AML-193 (cell line): ENCODE data around the gene STXBP5.

Experiments used
- DNase-seq, 2 experiments: peaks; one replicate each; lab custom pipeline; 2025; lab: John Stamatoyannopoulos, UW

The STXBP5 gene

DNA sequence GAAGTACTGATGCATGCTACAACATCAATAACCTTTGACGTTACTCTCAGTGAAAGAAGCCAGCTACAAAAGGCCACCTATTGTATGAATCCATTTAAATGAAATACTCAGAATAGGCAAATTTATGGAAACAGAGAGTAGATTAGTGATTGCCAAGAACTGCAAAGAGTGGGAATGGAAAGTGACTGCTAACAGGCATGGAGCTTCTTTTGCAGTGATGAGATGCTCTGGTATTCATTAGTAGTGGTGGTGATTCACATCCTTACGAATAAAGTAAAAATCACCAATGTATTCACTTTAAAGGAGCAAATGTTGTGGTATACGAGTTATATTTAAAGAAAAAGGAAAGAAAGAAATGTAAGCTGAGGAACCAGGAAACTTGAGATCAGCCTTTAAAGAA is 177.5 kb downstream of the STXBP5 start:
- no peak for DNase-seq

GRCh38 chr6:147382945-147383554 is 178.8 kb downstream of the STXBP5 start:
- peak; percentile 40 to 53 for DNase-seq

- no peak for DNase-seq
Measured at GRCh38 chr6:147384029-147384428, 179.8 kb downstream of the STXBP5 start.

DNA sequence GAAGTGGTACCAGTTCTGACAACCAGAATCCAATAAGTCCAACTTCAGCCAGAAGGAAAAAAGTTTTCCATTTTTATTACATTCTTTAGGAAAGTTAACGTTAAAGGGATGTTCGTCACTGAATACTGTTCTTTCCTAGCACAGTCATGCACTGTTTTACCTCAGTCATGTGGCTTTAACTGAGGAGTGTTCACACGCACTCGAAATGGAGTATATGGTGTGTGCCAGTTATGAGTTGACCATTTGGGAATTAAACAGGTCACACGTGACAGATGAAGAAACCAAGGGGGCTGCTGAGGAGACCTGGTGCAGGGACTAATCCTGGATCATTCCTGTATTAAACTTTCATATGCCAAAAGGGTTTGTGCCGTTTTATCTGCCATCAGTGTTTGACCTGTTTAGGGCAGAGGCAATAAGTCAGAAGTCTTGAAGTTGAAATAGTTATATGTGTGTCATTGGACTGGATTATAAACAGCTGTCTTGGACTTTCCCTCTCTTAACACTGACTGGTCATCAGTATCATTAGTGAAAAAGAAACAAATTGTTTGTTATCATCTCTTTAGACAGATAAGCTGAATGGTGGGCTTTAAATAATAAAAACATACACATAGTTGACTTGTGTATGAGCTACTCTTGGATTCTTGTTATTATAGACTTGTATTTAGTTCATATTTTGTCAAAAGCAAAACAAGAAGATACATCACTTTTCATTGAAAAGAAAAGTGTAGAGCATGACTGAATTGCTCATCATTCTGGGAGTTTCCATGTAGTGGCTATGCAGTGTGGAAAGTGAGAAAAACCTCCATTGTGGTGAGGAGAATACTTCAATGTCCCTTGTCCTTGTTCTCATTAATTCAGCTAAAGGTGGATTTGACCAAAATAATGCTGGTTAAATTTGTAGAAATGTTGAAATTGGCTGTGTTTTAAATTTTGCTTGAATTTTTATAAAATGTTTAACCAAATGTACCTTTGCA is 180.8 kb downstream of the STXBP5 start:
- no peak for DNase-seq

DNA sequence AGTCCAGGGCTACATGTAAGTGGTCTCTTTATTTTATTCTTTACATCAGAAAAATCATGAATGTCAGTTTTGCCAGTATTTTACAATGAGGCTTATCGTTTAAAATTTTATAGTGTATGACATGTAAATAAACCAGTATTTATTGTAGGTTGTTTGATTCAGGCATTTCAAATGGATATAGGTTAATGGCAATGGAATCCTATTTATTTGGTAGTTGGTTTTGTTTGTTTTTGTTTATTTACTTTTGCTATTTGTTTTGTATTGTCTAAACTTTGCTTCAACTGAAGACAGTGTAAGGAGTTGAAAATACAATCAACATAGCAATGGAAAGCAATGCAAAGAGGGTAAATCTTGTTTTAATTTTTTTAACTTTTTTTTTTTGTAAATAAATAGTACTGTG is 185.2 kb downstream of the STXBP5 start:
- DNase-seq, result no peak

- DNase-seq, result peak in 1 of 2 experiments; percentile 15
Measured at GRCh38 chr6:147390909-147391536, 186.8 kb downstream of the STXBP5 start.

DNA sequence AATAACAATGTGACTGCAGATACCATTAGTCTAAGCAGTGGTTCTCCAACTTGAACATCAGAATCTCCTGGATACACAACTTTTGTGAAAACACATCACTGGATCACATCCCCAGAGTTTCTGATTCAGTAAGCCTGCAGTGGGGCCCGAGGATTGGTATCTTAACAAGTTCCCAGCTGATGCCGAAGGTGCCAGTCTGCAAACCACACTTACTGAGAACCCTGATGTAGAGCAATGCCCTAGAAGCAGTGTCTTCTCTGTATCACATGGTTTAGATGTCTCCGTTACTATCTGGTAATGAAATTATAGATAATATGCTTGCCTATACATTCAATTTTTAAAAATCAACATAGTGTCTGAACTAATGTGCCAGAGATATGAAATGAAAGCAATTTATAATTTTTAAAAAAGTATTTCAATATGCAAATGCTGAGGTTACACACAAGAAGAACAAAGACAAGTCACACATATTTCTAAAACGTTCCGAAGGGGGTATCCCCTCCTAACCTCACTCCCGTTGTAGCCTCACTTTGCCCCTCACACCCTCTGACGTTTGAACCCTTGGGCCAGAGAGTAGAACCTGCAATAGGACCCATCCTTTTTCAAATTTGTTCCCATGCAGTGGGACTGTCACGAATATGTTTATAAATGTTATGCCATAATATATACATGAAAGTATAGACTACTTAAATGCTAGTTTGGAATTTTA is 188.9 kb downstream of the STXBP5 start:
- DNase-seq, result no peak

DNA sequence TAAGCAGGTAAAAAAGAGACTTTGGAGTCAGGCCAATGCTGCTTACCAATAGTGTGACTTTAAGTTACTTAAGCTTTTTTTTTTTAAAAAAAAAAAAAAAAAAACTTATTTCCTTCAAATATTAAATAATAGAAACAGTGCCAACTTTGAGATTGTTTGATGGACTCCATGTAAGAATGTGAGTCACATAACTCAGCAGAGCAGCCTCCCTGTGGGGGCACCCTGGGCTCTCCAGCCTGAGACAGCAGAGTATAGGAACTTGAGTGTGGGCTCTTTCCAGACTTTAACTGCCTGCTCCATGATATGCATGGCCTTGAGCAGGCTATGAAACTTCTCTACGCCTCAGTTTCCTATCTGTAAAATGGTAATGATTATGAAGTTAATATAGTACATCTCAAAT is 190.9 kb downstream of the STXBP5 start:
- DNase-seq, result no peak

DNA sequence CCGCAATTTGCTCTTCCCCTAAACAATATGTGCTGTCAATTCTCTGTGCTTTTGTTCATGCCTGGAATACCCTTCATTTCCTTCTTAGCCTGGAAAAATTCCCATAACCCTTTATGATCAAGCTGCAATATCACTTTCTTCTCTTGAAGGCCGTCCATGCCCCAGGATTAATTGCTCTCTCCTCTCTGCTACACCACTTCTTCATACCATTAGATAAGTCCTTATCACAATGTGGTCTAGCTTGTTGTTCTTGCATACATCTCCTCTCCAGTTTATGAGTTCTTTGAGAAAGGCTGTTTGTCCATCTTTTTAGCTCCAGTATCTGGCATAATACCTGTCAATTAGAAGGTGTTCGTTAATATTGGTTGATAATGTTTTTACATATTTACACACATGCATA is 193.1 kb downstream of the STXBP5 start:
- no peak for DNase-seq

GRCh38 chr6:147400968-147401367 is 196.8 kb downstream of the STXBP5 start:
- no peak for DNase-seq

- no peak for DNase-seq
Measured at GRCh38 chr6:147401779-147402178, 197.6 kb downstream of the STXBP5 start.

- no peak for DNase-seq
Measured at GRCh38 chr6:147406783-147407182, 202.6 kb downstream of the STXBP5 start.

DNA sequence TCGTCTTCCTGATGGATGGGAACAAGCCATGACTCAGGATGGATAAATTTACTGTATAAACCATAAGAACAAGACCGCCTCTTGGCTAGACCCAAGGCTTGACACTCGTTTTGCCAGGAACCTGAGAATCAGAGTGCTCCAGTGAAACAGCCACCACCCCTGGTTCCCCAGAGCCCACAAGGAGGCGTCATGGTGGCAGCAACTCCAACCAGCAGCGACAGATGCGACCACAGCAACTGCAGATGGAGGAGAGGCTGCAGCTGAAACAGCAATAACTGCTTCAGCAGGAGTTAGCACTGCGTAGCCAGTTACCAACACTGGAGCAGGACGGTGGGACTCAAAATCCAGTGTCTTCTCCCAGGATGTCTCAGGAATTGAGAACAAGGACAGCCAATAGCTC is 203.4 kb downstream of the STXBP5 start:
- no peak for DNase-seq

- DNase-seq, result no peak
Measured at GRCh38 chr6:147416622-147417021, 212.4 kb downstream of the STXBP5 start.

DNA sequence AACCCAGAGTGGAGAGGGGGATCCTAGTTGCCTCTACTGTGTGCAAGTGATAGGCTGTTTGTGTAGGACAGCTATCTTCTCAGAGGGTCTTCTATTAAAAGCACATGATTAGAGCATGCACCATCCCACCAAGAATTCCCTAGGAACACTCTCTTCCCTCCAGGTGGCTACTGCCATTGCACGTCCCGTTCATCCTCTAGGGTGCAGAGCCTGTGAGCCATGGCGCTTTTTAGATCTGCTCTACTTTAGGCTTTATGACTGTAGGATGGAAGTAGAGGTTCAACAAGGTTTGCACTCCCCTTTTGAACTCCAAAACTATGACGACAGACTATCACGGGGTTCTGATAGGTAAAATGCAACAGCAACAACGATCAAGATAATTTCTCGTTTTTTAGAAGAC is 213.7 kb downstream of the STXBP5 start:
- no peak for DNase-seq

DNA sequence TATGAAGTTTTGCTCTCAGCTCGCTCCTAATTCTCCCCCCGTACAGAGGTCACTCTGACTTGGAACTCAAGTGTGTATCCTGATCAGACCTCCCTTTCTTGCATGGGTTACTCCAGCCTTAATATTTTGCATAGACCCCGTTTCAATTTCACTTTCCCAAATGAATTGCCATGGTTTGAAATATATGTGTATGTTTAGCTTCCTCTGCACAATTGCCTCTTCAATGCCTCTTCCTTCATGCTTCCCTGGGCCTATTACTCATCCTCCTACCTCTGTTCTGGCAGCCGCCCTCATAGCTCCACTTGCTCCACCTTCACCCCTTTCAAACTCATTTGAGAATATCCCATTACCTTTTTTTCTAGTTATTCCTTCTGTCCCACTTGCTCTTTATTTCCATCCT is 214.3 kb downstream of the STXBP5 start:
- no peak for DNase-seq

- DNase-seq, result no peak
Measured at GRCh38 chr6:147421903-147422302, 217.7 kb downstream of the STXBP5 start.

- no peak for DNase-seq
Measured at GRCh38 chr6:147423111-147423510, 218.9 kb downstream of the STXBP5 start.

DNA sequence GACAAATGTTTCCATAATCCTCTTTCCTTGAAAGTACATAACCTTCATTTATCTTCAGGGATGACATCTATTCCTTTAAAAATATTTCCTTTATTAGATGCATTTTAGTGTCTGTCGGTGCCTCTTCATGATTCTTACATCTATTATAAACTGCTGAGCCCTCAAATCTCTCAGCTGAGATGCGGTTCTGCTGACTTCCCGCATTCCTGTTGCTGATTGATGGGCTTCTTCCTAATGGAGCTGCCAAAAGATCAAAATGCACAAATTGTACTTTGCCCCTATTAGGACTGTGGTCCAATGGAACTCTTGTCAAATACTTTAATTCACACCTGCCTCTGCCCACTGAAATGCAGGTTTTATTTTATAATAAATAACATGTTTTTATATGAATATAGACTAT is 225.6 kb downstream of the STXBP5 start:
- DNase-seq, result no peak

GRCh38 chr6:147430811-147431210 is 226.6 kb downstream of the STXBP5 start:
- DNase-seq, result no peak

DNA sequence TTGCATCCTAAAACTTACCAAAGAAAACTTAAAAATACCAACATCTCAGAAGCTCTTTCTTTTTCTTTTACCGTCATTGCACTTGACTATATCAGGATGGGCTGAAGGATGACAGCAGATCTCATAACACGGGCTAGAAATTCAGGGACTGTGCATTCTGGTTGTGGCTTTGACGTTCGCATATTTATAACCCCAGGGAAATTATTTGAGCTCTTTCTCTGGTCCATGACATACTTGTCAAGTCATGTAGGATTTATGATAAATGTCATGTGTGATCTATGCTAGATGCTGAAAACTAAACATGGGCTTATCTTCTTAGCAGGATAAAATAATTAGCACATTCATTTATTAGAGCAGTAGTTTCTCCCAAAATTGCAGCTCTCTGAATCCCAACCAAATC is 229.9 kb downstream of the STXBP5 start:
- no peak for DNase-seq

- DNase-seq, result no peak
Measured at GRCh38 chr6:147434516-147434915, 230.3 kb downstream of the STXBP5 start.
